Right atrium auricular region (tissue), 2 donors: ENCODE measurements around the gene YPEL1. TPM values are rescaled to one million over a fixed set of nuclear protein-coding genes. Genes with fewer than 3 reads are reported as not detected.

Source experiments
- DNase-seq: peaks from one replicate; pipeline ENCODE4 v3.0.0-alpha.2; 2019; ENCODE audit warnings: low spot score
- H3K27ac ChIP-seq, 2 donors: fragments of 200-600 bp; sonication (generic); 1 replicate in 1 of 2; 2 replicates in 1 of 2; pipeline ENCODE4 v1.5.1; 2016 to 2019
- H3K27me3 ChIP-seq, 2 donors: fragments of 200-600 bp; sonication (generic); one replicate each; pipeline versions ENCODE4 v1.5.1 to v1.6.0; 2017 to 2019
- H3K36me3 ChIP-seq: fragments of 200-600 bp; sonication (generic); one replicate; pipeline ENCODE4 v1.5.1; 2016
- H3K4me1 ChIP-seq, 2 donors: fragments of 200-600 bp; sonication (generic); one replicate each; pipeline versions ENCODE4 v1.5.1 to v1.6.0; 2017 to 2019
- H3K4me3 ChIP-seq, 2 donors: fragments of 200-600 bp; sonication (generic); 1 replicate in 1 of 2; 2 replicates in 1 of 2; pipeline ENCODE4 v1.5.1; 2017 to 2019; ENCODE audit warnings: mild to moderate bottlenecking in 1 of 2, moderate library complexity in 1 of 2
- H3K9me3 ChIP-seq, 2 donors: fragments of 200-600 bp; sonication (generic); one replicate each; pipeline ENCODE4 v1.5.1; 2019
- total RNA-seq, 2 donors: library from RNA; depleted of rRNA; stranded (reverse); fragments of >200 nt; gene quantifications; one replicate each; pipeline ENCODE4 v1.1.0, GENCODE V29; 2016
- TF ChIP-seq, protein P1 (sequence below), 2 donors: fragments of 200-600 bp; sonication (generic); IDR thresholded peaks; one replicate each; pipeline ENCODE4 v1.5.1; 2019; ENCODE audit warnings: antibody characterized with exemption in 2 of 2

Gene YPEL1
- total RNA-seq, 2 donors from 2014 or later, result 5.0 to 11.5 TPM

GRCh38 chr22:21702700-21703683 lies 32.6 kb downstream of the YPEL1 start:
- TF ChIP-seq, protein P1, sequence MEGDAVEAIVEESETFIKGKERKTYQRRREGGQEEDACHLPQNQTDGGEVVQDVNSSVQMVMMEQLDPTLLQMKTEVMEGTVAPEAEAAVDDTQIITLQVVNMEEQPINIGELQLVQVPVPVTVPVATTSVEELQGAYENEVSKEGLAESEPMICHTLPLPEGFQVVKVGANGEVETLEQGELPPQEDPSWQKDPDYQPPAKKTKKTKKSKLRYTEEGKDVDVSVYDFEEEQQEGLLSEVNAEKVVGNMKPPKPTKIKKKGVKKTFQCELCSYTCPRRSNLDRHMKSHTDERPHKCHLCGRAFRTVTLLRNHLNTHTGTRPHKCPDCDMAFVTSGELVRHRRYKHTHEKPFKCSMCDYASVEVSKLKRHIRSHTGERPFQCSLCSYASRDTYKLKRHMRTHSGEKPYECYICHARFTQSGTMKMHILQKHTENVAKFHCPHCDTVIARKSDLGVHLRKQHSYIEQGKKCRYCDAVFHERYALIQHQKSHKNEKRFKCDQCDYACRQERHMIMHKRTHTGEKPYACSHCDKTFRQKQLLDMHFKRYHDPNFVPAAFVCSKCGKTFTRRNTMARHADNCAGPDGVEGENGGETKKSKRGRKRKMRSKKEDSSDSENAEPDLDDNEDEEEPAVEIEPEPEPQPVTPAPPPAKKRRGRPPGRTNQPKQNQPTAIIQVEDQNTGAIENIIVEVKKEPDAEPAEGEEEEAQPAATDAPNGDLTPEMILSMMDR (IDR thresholded peaks at IDR 0.05), result no peak
- Histone ChIP-seq H3K9me3 (no peaks in the 10 kb centered on the region), H3K4me1 (peaks cover 3 to 32% of the 10 kb centered on the region in 2 donors), H3K27ac (no peak overlapping the region), H3K4me3 (no peak overlapping the region), H3K27me3 (no peaks in the 10 kb centered on the region), H3K36me3 (no peaks in the 10 kb centered on the region)
- DNase-seq, result no peak

DNA sequence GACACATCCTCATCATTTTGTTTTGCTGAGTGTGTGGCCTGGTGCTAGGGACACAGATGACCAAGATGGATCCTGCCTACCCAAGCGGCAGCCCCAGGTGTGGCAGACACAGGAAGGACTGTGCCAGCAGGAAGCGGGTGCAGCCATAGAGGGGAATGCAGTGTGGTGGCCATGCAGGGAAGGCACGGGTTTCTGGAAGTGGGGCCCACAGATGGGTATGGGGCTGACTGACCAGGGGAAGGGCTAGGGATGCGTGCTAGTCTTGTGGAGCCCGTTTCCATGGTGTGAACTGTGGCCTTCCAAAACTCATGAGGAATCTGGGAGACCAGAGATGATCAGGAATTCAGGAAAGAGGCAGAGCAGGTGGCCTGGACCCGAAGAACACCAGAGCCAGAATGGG lies 33.5 kb downstream of the YPEL1 start:
- Histone ChIP-seq H3K9me3 (no peaks in the 10 kb centered on the region), H3K4me1 (peaks cover 3 to 32% of the 10 kb centered on the region in 2 donors), H3K36me3 (peaks cover under 1% of the 10 kb centered on the region), H3K4me3 (no peak overlapping the region), H3K27ac (no peak overlapping the region), H3K27me3 (no peaks in the 10 kb centered on the region)
- DNase-seq, result no peak
- TF ChIP-seq, protein P1 (IDR thresholded peaks at IDR 0.05), result no peak

GRCh38 chr22:21701384-21701971 lies 34.1 kb downstream of the YPEL1 start:
- Histone ChIP-seq H3K9me3 (no peaks in the 10 kb centered on the region), H3K4me1 (peaks cover 3 to 33% of the 10 kb centered on the region in 2 donors), H3K36me3 (peaks cover 7% of the 10 kb centered on the region), H3K27me3 (no peaks in the 10 kb centered on the region), H3K4me3 (no peak overlapping the region), H3K27ac (no peak overlapping the region)
- TF ChIP-seq, protein P1 (IDR thresholded peaks at IDR 0.05), result no peak
- no peak for DNase-seq

DNA sequence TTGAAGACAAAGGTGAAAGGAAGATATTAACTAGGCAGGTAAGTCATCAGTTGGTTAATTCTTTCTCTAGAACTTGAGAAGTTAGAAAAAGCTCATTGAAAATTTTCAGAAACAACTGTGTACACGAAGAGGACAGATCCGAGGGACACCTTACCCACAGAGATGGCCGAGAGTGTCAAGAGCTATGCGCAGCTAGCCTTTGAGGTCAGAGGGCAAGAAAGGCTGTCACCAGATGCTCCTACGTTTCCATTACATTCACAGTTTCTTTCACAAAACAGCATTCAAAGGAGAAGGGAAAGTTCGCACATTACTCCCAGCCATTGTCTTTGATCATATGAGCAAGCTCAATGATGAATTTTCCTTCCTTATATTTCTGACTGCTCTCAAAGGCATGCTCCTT lies 34.8 kb downstream of the YPEL1 start:
- H3K9me3 ChIP-seq, result no peaks in the 10 kb centered on the region
- peaks cover 14% of the 10 kb centered on the region for H3K36me3 ChIP-seq
- H3K4me3 ChIP-seq, result no peak overlapping the region
- TF ChIP-seq, protein P1 (IDR thresholded peaks at IDR 0.05), result no peak
- H3K27me3 ChIP-seq, result no peaks in the 10 kb centered on the region
- DNase-seq, result no peak
- H3K4me1 ChIP-seq, result peaks cover 3 to 33% of the 10 kb centered on the region in 2 donors
- H3K27ac ChIP-seq, result no peak overlapping the region

DNA sequence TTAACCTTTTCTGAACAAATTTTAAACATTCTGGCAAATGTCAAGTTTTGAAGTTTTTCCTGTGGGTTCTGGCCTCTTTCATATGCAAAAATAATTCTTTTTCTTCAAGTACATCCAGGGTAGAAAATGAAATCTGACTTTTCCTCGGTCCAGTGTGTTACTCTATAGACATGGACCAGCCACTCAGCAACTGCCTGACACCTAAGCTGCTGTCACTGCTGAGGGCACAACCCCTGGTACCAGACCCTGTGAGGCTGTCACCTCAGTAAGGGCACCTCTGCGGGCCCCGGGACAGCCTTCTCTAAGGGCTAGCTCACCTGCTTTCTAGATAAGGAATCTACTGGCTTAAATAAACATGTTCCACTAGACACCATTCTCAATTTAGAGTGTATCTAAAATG lies 36.0 kb downstream of the YPEL1 start:
- TF ChIP-seq, protein P1 (IDR thresholded peaks at IDR 0.05), result no peak
- DNase-seq, result no peak
- Histone ChIP-seq H3K4me1 (peaks cover 3 to 33% of the 10 kb centered on the region in 2 donors), H3K36me3 (peaks cover 23% of the 10 kb centered on the region), H3K27ac (peak overlapping the region in 1 of 2 donors; percentile 73), H3K4me3 (no peak overlapping the region), H3K9me3 (no peaks in the 10 kb centered on the region), H3K27me3 (no peaks in the 10 kb centered on the region)
